ENCODE data around the gene CHSY3. TPM values are rescaled to one million over a fixed set of nuclear protein-coding genes. Genes with fewer than 3 reads are reported as not detected.

Gene CHSY3
- total and polyA plus RNA-seq, 4 donors, result 0.40 to 7.7 (median 2.1) TPM

DNA sequence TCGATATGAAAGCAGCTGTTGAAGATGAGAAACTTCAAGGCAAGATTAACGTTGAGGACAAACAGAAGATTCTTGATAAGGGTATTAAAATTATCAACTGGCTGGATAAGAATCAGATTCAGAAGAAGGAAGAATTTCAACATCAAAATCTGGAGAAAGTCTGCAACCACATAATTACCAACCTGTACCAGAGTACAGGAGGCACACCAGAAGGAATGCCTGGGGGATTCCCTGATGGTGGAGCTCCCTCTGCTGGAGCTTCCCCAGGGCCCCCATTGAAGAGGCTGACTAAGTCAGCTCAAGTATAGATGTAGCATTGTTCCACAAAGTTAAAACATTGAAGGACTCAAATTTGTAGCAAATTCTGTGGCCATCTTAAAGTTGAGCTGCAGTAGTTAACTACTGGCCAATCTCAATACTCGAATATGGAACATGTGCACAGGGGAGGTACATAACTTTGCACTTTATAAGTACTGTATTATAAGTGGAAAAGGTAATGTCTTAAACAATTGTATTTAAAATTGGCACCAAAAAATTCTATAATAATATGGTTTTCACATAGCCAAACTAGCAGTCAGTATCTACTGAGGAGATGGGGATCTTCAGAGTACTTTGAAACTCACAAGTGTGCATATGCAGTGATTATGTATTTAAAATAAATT is 237.5 kb downstream of the CHSY3 start:
- no peaks in the 10 kb centered on the region for H3K4me1 ChIP-seq (ENCODE audit: control insufficient read depth in 4 of 4, insufficient read depth in 4 of 4, low read length in 3 of 4)
- H3K36me3 ChIP-seq (ENCODE audit: control insufficient read depth in 4 of 4, insufficient read depth in 3 of 4, low read depth in 1 of 4, low read length in 3 of 4), result no peaks in the 10 kb centered on the region
- no peaks in the 10 kb centered on the region for H3K27me3 ChIP-seq (ENCODE audit: control insufficient read depth in 4 of 4, insufficient read depth in 4 of 4, low read length in 3 of 4)
- H3K4me3 ChIP-seq (ENCODE audit: low read depth in 1 of 3, low read length in 3 of 3), result no peak overlapping the region
- no peaks in the 10 kb centered on the region for H3K9me3 ChIP-seq (ENCODE audit: control insufficient read depth in 4 of 4, low read length in 3 of 4)
- DNase-seq (ENCODE audit: low spot score), result peak; percentile 35
- WGBS, result 67% methylated on average over 3 of the region's 3 CpGs
- TF ChIP-seq RAD21 (IDR thresholded peaks at IDR 0.05) (peak; percentile 73 to 79), EGR1 (IDR thresholded peaks at IDR 0.05; ENCODE audit: low read depth in 2 of 2) (no peak), JUND (IDR thresholded peaks at IDR 0.05) (no peak)
- TF ChIP-seq, protein P1, sequence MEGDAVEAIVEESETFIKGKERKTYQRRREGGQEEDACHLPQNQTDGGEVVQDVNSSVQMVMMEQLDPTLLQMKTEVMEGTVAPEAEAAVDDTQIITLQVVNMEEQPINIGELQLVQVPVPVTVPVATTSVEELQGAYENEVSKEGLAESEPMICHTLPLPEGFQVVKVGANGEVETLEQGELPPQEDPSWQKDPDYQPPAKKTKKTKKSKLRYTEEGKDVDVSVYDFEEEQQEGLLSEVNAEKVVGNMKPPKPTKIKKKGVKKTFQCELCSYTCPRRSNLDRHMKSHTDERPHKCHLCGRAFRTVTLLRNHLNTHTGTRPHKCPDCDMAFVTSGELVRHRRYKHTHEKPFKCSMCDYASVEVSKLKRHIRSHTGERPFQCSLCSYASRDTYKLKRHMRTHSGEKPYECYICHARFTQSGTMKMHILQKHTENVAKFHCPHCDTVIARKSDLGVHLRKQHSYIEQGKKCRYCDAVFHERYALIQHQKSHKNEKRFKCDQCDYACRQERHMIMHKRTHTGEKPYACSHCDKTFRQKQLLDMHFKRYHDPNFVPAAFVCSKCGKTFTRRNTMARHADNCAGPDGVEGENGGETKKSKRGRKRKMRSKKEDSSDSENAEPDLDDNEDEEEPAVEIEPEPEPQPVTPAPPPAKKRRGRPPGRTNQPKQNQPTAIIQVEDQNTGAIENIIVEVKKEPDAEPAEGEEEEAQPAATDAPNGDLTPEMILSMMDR (IDR thresholded peaks at IDR 0.05; ENCODE audit: low read depth, low read length, missing input control), result peak; percentile 43
- no peak overlapping the region for H3K27ac ChIP-seq (ENCODE audit: low read depth in 1 of 2, low read length in 2 of 2)
- no peak overlapping the region for H3K9ac ChIP-seq (ENCODE audit: low read depth in 1 of 2, low read length in 2 of 2)

DNA sequence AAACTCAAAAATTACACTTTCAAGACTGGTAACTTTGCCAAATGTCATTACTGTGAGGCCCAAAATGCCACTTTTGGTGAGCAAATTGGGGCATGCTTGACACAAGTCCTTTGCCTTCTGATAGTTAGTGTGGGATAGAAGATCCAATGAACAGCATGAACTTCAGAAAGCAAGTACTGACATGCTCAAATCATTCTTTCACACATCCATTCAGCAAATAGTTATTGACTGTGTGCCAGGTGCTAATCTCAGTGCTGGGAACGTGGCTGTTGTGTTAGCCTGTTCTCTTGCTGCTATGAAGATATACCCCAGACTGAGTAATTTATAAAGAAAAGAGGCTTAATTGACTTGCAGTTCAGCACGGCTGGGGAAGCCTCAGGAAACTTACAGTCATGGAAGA is 247.0 kb downstream of the CHSY3 start:
- H3K36me3 ChIP-seq (ENCODE audit: control insufficient read depth in 4 of 4, insufficient read depth in 3 of 4, low read depth in 1 of 4, low read length in 3 of 4), result no peaks in the 10 kb centered on the region
- TF ChIP-seq RXRA (IDR thresholded peaks at IDR 0.05), result no peak
- TF ChIP-seq, protein P2, sequence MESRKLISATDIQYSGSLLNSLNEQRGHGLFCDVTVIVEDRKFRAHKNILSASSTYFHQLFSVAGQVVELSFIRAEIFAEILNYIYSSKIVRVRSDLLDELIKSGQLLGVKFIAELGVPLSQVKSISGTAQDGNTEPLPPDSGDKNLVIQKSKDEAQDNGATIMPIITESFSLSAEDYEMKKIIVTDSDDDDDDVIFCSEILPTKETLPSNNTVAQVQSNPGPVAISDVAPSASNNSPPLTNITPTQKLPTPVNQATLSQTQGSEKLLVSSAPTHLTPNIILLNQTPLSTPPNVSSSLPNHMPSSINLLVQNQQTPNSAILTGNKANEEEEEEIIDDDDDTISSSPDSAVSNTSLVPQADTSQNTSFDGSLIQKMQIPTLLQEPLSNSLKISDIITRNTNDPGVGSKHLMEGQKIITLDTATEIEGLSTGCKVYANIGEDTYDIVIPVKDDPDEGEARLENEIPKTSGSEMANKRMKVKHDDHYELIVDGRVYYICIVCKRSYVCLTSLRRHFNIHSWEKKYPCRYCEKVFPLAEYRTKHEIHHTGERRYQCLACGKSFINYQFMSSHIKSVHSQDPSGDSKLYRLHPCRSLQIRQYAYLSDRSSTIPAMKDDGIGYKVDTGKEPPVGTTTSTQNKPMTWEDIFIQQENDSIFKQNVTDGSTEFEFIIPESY (IDR thresholded peaks at IDR 0.05), result no peak
- TF ChIP-seq, protein P3, sequence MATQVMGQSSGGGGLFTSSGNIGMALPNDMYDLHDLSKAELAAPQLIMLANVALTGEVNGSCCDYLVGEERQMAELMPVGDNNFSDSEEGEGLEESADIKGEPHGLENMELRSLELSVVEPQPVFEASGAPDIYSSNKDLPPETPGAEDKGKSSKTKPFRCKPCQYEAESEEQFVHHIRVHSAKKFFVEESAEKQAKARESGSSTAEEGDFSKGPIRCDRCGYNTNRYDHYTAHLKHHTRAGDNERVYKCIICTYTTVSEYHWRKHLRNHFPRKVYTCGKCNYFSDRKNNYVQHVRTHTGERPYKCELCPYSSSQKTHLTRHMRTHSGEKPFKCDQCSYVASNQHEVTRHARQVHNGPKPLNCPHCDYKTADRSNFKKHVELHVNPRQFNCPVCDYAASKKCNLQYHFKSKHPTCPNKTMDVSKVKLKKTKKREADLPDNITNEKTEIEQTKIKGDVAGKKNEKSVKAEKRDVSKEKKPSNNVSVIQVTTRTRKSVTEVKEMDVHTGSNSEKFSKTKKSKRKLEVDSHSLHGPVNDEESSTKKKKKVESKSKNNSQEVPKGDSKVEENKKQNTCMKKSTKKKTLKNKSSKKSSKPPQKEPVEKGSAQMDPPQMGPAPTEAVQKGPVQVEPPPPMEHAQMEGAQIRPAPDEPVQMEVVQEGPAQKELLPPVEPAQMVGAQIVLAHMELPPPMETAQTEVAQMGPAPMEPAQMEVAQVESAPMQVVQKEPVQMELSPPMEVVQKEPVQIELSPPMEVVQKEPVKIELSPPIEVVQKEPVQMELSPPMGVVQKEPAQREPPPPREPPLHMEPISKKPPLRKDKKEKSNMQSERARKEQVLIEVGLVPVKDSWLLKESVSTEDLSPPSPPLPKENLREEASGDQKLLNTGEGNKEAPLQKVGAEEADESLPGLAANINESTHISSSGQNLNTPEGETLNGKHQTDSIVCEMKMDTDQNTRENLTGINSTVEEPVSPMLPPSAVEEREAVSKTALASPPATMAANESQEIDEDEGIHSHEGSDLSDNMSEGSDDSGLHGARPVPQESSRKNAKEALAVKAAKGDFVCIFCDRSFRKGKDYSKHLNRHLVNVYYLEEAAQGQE (IDR thresholded peaks at IDR 0.05), result no peak
- TF ChIP-seq HNF4A (conservative IDR thresholded peaks at IDR 0.05), result no peak
- TF ChIP-seq JUND (IDR thresholded peaks at IDR 0.05), result no peak
- TF ChIP-seq, protein P4, sequence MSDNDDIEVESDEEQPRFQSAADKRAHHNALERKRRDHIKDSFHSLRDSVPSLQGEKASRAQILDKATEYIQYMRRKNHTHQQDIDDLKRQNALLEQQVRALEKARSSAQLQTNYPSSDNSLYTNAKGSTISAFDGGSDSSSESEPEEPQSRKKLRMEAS (IDR thresholded peaks at IDR 0.05), result no peak
- no peak for TF ChIP-seq FOXA1 (IDR thresholded peaks at IDR 0.05)
- no peak for TF ChIP-seq YY1 (IDR thresholded peaks at IDR 0.05)
- no peak for TF ChIP-seq GABPA (IDR thresholded peaks at IDR 0.05 in 1 of 2, conservative IDR thresholded peaks at IDR 0.05 in 1 of 2)
- no peak for TF ChIP-seq HNF4G (IDR thresholded peaks at IDR 0.05)
- TF ChIP-seq, protein P1 (IDR thresholded peaks at IDR 0.05; ENCODE audit: low read depth, low read length, missing input control), result no peak
- TF ChIP-seq SP1 (IDR thresholded peaks at IDR 0.05), result no peak
- no peak for DNase-seq (ENCODE audit: low spot score)
- no peak overlapping the region for H3K27ac ChIP-seq (ENCODE audit: low read depth in 1 of 2, low read length in 2 of 2)
- H3K4me3 ChIP-seq (ENCODE audit: low read depth in 1 of 3, low read length in 3 of 3), result no peak overlapping the region
- no peak overlapping the region for H3K9ac ChIP-seq (ENCODE audit: low read depth in 1 of 2, low read length in 2 of 2)
- 46% methylated on average over 2 of the region's 2 CpGs for WGBS
- no peaks in the 10 kb centered on the region for H3K4me1 ChIP-seq (ENCODE audit: control insufficient read depth in 4 of 4, insufficient read depth in 4 of 4, low read length in 3 of 4)
- no peaks in the 10 kb centered on the region for H3K27me3 ChIP-seq (ENCODE audit: control insufficient read depth in 4 of 4, insufficient read depth in 4 of 4, low read length in 3 of 4)
- no peaks in the 10 kb centered on the region for H3K9me3 ChIP-seq (ENCODE audit: control insufficient read depth in 4 of 4, low read length in 3 of 4)

All from liver (tissue), 9 donors.